OCI-LY7 (cell line): ENCODE measurements around the gene CH25H. TPM values are rescaled to one million over a fixed set of nuclear protein-coding genes. Genes with fewer than 3 reads are reported as not detected.
"Not testable (repeated sequence)": the region's sequence is repeated elsewhere in the genome, so short reads cannot be mapped to it uniquely, and the experiment has no call there.

Experiments
- BruUV-seq: library from RNA; stranded (reverse); fragments of 400-500 nt; replicated peaks from 2 replicates; lab custom pipeline; 2021; lab: Mats Ljungman, UMichigan
- CTCF ChIA-PET: fragments of 300-600 bp; sonication (Branson Sonifier 250); formaldehyde crosslinking; loops from one replicate; lab custom pipeline; 2022; ENCODE audit warnings: antibody characterized with exemption; ENCODE audit not compliant: unreplicated experiment; lab: Charles Lee
- POLR2A ChIA-PET: fragments of 300-600 bp; sonication (Branson Sonifier 250); formaldehyde crosslinking; loops from one replicate; lab custom pipeline; 2022; ENCODE audit warnings: antibody characterized with exemption; lab: Charles Lee
- DNase-seq: peaks from one replicate; pipeline ENCODE4 v3.0.0-alpha.2; 2015; ENCODE audit warnings: low spot score
- H2AFZ ChIP-seq: fragments of 200-600 bp; sonication (generic), shearing (Covaris generic); 2 replicates; pipeline ENCODE4 v1.6.1; 2014; ENCODE audit warnings: mild to moderate bottlenecking, antibody characterized with exemption, low read length, moderate library complexity
- H3K27ac ChIP-seq: fragments of 200-600 bp; sonication (generic); 2 replicates; pipeline ENCODE4 v1.5.1; 2014; ENCODE audit warnings: mixed run types, low read depth, mild to moderate bottlenecking, moderate library complexity, low read length, inconsistent platforms; ENCODE audit not compliant: poor library complexity, severe bottlenecking
- H3K36me3 ChIP-seq: fragments of 200-600 bp; sonication (generic); 2 replicates; pipeline ENCODE4 v1.6.1; 2014; ENCODE audit warnings: mild to moderate bottlenecking, antibody characterized with exemption, low read length, moderate library complexity, mixed read lengths; ENCODE audit not compliant: insufficient read depth
- H3K4me1 ChIP-seq: fragments of 200-600 bp; sonication (generic); 2 replicates; pipeline ENCODE4 v1.5.1; 2014; ENCODE audit warnings: mild to moderate bottlenecking, low read length; ENCODE audit not compliant: insufficient read depth, poor library complexity, severe bottlenecking
- H3K4me2 ChIP-seq: fragments of 200-600 bp; sonication (generic); 2 replicates; pipeline ENCODE4 v1.6.1; 2014; ENCODE audit warnings: mild to moderate bottlenecking, low read length
- H3K4me3 ChIP-seq: fragments of 200-600 bp; sonication (generic); 2 replicates; pipeline ENCODE4 v1.5.1; 2014; ENCODE audit warnings: mild to moderate bottlenecking, low read depth, low read length; ENCODE audit not compliant: poor library complexity, severe bottlenecking
- H3K79me2 ChIP-seq: fragments of 200-600 bp; sonication (generic); 2 replicates; pipeline ENCODE4 v1.6.1; 2016; ENCODE audit warnings: low read depth, mild to moderate bottlenecking, low read length, moderate library complexity, mixed read lengths; ENCODE audit not compliant: insufficient read depth
- H3K9me2 ChIP-seq: fragments of 200-600 bp; sonication (generic); 2 replicates; pipeline ENCODE4 v1.6.1; 2016; ENCODE audit warnings: mild to moderate bottlenecking, low read length, mixed read lengths; ENCODE audit not compliant: insufficient read depth
- H3K9me3 ChIP-seq: fragments of 200-600 bp; sonication (generic); 2 replicates; pipeline ENCODE4 v1.6.1; 2014; ENCODE audit warnings: mild to moderate bottlenecking, mixed run types, low read length, mixed read lengths
- H4K20me1 ChIP-seq: fragments of 200-600 bp; sonication (generic); 2 replicates; pipeline ENCODE4 v1.6.1; 2014; ENCODE audit warnings: mild to moderate bottlenecking, antibody characterized with exemption, low read length, moderate library complexity, mixed read lengths; ENCODE audit not compliant: insufficient read depth
- CTCF ChIP-seq: fragments of 200-600 bp; sonication (generic); conservative IDR thresholded peaks from 2 replicates; pipeline ENCODE4 v1.5.1; 2014; ENCODE audit warnings: mild to moderate bottlenecking, antibody characterized with exemption, low read length, moderate library complexity, mixed read lengths
- EZH2phosphoT487 ChIP-seq: fragments of 200-600 bp; sonication (generic); IDR thresholded peaks from 2 replicates; pipeline ENCODE4 v1.6.1; 2018; ENCODE audit warnings: low read depth, borderline replicate concordance, mild to moderate bottlenecking, mixed run types, antibody characterized with exemption, low read length, moderate library complexity, mixed read lengths
- intact Hi-C: fragments of 100-400 bp; cut with micrococcal nuclease; formaldehyde crosslinking; loops from one replicate; pipeline ENCODE4 v1.10.0; 2022; ENCODE audit not compliant: unreplicated experiment
- total RNA-seq, 2 experiments: library from RNA; depleted of rRNA in 1 of 2; stranded (reverse); fragments of >200 nt in 1 of 2; shearing (Covaris generic) in 1 of 2; gene quantifications; 2 replicates each; pipeline ENCODE4 v1.2.3, GENCODE V29; 2014 to 2022

CH25H gene
- total RNA-seq, 2 experiments from 2014 or later: not detected

GRCh38 chr10:89255793-89256192, 48.7 kb upstream of the CH25H start:
- H3K9me2 ChIP-seq: no peaks in the 10 kb centered on the region
- H3K27ac ChIP-seq: no peak overlapping the region
- H3K9me3 ChIP-seq: peaks cover 17% of the 10 kb centered on the region; the same call in 1 of the 2 replicates
- intact Hi-C loops: loop anchor here (5.0 kb wide), 1 partner anchor 157 kb away; the partner anchor contains the start of gene IFIT5
- BruUV-seq: no TSS peak
- no peaks in the 10 kb centered on the region for H4K20me1 ChIP-seq
- peaks cover 5% of the 10 kb centered on the region for H3K4me1 ChIP-seq
- ChIA-PET POLR2A (interaction anchor here (0.7 to 1.0 kb wide), 2 partner anchors 77 to 650 kb away, joined by 3 read pairs; no protein-coding TSS in a partner anchor), CTCF (no interaction called here)
- H3K79me2 ChIP-seq: no peaks in the 10 kb centered on the region
- no peak overlapping the region for H2AFZ ChIP-seq
- H3K4me2 ChIP-seq: no peak overlapping the region
- H3K4me3 ChIP-seq: no peak overlapping the region
- no peaks in the 10 kb centered on the region for H3K36me3 ChIP-seq
- TF ChIP-seq CTCF: no peak
- no peak for TF ChIP-seq EZH2phosphoT487
- no peak for DNase-seq

- H3K9me2 ChIP-seq, CTCF ChIA-PET, BruUV-seq, DNase-seq, H3K4me3 ChIP-seq, H3K4me2 ChIP-seq, H3K36me3 ChIP-seq, H3K27ac ChIP-seq, H3K79me2 ChIP-seq, H3K4me1 ChIP-seq, H4K20me1 ChIP-seq, H2AFZ ChIP-seq: not testable (repeated sequence)
- POLR2A ChIA-PET: interaction anchor here (0.7 to 1.0 kb wide), 2 partner anchors 77 to 651 kb away, joined by 3 read pairs; no protein-coding TSS in a partner anchor
- peaks cover 17% of the 10 kb centered on the region; the same call in 1 of the 2 replicates for H3K9me3 ChIP-seq
- intact Hi-C loops: loop anchor here (5.0 kb wide), 1 partner anchor 157 kb away; the partner anchor contains the start of gene IFIT5
These were observed 48.0 kb upstream of the CH25H start for GRCh38 chr10:89255091-89255579.

- ChIA-PET POLR2A (interaction anchor here (0.7 kb wide), 1 partner anchor 186 kb away, joined by 5 read pairs; no protein-coding TSS in a partner anchor), CTCF (interaction anchor here (1.0 kb wide), 1 partner anchor 110 kb away, joined by 3 read pairs; no protein-coding TSS in a partner anchor)
- H3K9me3 ChIP-seq: peaks cover 17% of the 10 kb centered on the region; the same call in 1 of the 2 replicates
- H3K4me1 ChIP-seq: peaks cover 7% of the 10 kb centered on the region
- H3K36me3 ChIP-seq: no peaks in the 10 kb centered on the region
- H3K4me2 ChIP-seq: no peak overlapping the region
- H4K20me1 ChIP-seq: no peaks in the 10 kb centered on the region
- TF ChIP-seq CTCF: no peak
- TF ChIP-seq EZH2phosphoT487: no peak
- H3K4me3 ChIP-seq: peak overlapping the region; percentile 81
- intact Hi-C loops: loop anchor here (5.0 kb wide), 1 partner anchor 390 kb away; no protein-coding TSS in a partner anchor
- BruUV-seq: no TSS peak
- no peak overlapping the region for H3K27ac ChIP-seq
- peak overlapping the region; percentile 85; the same call in 1 of the 2 replicates for H2AFZ ChIP-seq
- H3K9me2 ChIP-seq: no peaks in the 10 kb centered on the region
- H3K79me2 ChIP-seq: no peaks in the 10 kb centered on the region
- DNase-seq: no peak
These were observed 45.1 kb upstream of the CH25H start for GRCh38 chr10:89252225-89252585.
